ENCODE results near the gene PWWP2B. TPM values are rescaled to one million over a fixed set of nuclear protein-coding genes. Genes with fewer than 3 reads are reported as not detected.

Gene PWWP2B
- total and polyA plus RNA-seq, 2 of the 13 experiments (the other 11 are each of a cell fraction or from before 2014, with no cell fraction given) = 2.3 to 4.7 TPM

- Histone ChIP-seq H3K27ac (ENCODE audit: extremely low read length, insufficient read depth, low read length) (no peak overlapping the region), H3K9me3 (ENCODE audit: low read length) (no peaks in the 10 kb centered on the region), H3K4me1 (ENCODE audit: insufficient read depth, low read length) (peaks cover 48% of the 10 kb centered on the region), H2AFZ (ENCODE audit: low read length) (no peak overlapping the region), H3K79me2 (ENCODE audit: insufficient read depth, low read length) (no peaks in the 10 kb centered on the region), H3K36me3 (replicated peaks in 1 of 2; ENCODE audit: control insufficient read depth in 1 of 2, insufficient read depth in 2 of 2, low read length in 2 of 2) (no peaks in the 10 kb centered on the region), H3K9ac (ENCODE audit: insufficient read depth, low read depth, low read length) (no peak overlapping the region), H3K4me2 (ENCODE audit: low read depth, low read length) (no peak overlapping the region), H3K4me3 (replicated peaks in 1 of 3; ENCODE audit: insufficient read depth in 1 of 3, low read depth in 2 of 3, low read length in 3 of 3) (no peak overlapping the region), H3K27me3 (ENCODE audit: control insufficient read depth in 1 of 2, insufficient read depth in 2 of 2, low read length in 2 of 2) (peaks cover 0 to 2% of the 10 kb centered on the region in 2 experiments; a peak in 1 of 5 replicates), H4K20me1 (ENCODE audit: insufficient read depth, low read length) (no peaks in the 10 kb centered on the region)
- ChIA-PET POLR2A (interaction anchor here (1.0 kb wide), 1 partner anchor 7 kb away, joined by 3 read pairs; no protein-coding TSS in a partner anchor), CTCF (ENCODE audit: low intra/inter-chr PET ratio, low total read pairs) (no interaction called here)
- BruUV-seq (replicated peaks) = no TSS peak
- intact Hi-C loops (cut with micrococcal nuclease; ENCODE audit: unreplicated experiment) (no loop called here), in situ Hi-C loops (cut with HindIII; ENCODE audit: extremely low pct_ligation_motif_present, low pct_unique_long_range_greater_than_20kb) (no loop called here)
- FAIRE-seq (no peak), DNase-seq (ENCODE audit: low spot score) (no peak), ATAC-seq (no peak)
- 84% methylated on average over 14 of the region's 20 CpGs for WGBS (ENCODE audit: low lambda C conversion rate)
- TF ChIP-seq ZBTB14 (CRISPR knock-in tag; IDR thresholded peaks at IDR 0.05) (no peak), ZBTB1 (CRISPR knock-in tag; IDR thresholded peaks at IDR 0.05; ENCODE audit: borderline replicate concordance) (no peak), SP2 (CRISPR knock-in tag; IDR thresholded peaks at IDR 0.05) (no peak), RAD21 (CRISPR knock-in tag; IDR thresholded peaks at IDR 0.05) (no peak), ZFY (CRISPR knock-in tag; IDR thresholded peaks at IDR 0.05) (no peak), ZNF510 (CRISPR knock-in tag; IDR thresholded peaks at IDR 0.05; ENCODE audit: low read depth) (no peak), NFAT5 (CRISPR knock-in tag; IDR thresholded peaks at IDR 0.05) (no peak), E2F5 (CRISPR knock-in tag; conservative IDR thresholded peaks at IDR 0.05) (no peak), ELF4 (CRISPR knock-in tag; IDR thresholded peaks at IDR 0.05; ENCODE audit: borderline replicate concordance) (no peak), HHEX (CRISPR knock-in tag; IDR thresholded peaks at IDR 0.05) (no peak), NCOA2 (CRISPR knock-in tag; IDR thresholded peaks at IDR 0.05) (no peak), SP5 (CRISPR knock-in tag; IDR thresholded peaks at IDR 0.05; ENCODE audit: borderline replicate concordance, low read depth) (no peak), HDAC1 (CRISPR knock-in tag; IDR thresholded peaks at IDR 0.05) (no peak), ZSCAN12 (CRISPR knock-in tag; IDR thresholded peaks at IDR 0.05) (no peak), MED13 (CRISPR knock-in tag; IDR thresholded peaks at IDR 0.05) (no peak), PLSCR1 (CRISPR knock-in tag; IDR thresholded peaks at IDR 0.05; ENCODE audit: borderline replicate concordance) (no peak)
Observed at GRCh38 chr10:132417957-132418441, 21.0 kb downstream of the PWWP2B start.
